ENCODE data around the gene RSPH1. TPM values are rescaled to one million over a fixed set of nuclear protein-coding genes. Genes with fewer than 3 reads are reported as not detected.

The RSPH1 gene
- total RNA-seq, 4 donors from 2014 or later, result 0.99 to 1.9 (median 1.9) TPM; not detected in 1

DNA sequence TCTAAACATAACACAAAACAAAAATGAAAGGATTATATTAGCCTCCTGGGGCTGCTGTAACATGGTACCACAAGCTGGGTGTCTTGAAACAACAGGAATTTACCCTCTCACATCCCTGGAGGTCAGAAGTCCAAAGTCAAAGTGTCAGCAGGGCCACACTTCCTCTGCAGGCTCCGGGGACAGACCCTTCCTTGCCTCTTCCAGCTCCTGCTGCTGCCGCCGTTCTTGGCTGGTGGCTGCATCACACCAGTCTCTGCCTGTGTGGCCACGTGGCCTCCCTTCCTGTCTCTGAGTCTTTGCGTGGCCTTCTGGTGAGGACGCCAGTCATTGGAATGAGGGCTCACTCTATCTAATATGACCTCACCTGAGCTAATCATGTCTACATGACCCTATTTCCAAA lies 25.8 kb upstream of the RSPH1 start:
- Histone ChIP-seq H3K27me3 (no peaks in the 10 kb centered on the region), H3K4me3 (no peak overlapping the region), H3K27ac (no peak overlapping the region), H3K9me3 (no peaks in the 10 kb centered on the region), H3K4me1 (peaks cover 0 to 35% (median 0%) of the 10 kb centered on the region in 3 donors), H3K36me3 (peaks cover 0 to 32% of the 10 kb centered on the region in 2 donors)
- TF ChIP-seq, protein P1, sequence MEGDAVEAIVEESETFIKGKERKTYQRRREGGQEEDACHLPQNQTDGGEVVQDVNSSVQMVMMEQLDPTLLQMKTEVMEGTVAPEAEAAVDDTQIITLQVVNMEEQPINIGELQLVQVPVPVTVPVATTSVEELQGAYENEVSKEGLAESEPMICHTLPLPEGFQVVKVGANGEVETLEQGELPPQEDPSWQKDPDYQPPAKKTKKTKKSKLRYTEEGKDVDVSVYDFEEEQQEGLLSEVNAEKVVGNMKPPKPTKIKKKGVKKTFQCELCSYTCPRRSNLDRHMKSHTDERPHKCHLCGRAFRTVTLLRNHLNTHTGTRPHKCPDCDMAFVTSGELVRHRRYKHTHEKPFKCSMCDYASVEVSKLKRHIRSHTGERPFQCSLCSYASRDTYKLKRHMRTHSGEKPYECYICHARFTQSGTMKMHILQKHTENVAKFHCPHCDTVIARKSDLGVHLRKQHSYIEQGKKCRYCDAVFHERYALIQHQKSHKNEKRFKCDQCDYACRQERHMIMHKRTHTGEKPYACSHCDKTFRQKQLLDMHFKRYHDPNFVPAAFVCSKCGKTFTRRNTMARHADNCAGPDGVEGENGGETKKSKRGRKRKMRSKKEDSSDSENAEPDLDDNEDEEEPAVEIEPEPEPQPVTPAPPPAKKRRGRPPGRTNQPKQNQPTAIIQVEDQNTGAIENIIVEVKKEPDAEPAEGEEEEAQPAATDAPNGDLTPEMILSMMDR (IDR thresholded peaks at IDR 0.05), result no peak
- TF ChIP-seq EP300 (IDR thresholded peaks at IDR 0.05), result no peak
- TF ChIP-seq POLR2AphosphoS5 (IDR thresholded peaks at IDR 0.05), result no peak
- TF ChIP-seq POLR2A (IDR thresholded peaks at IDR 0.05), result no peak
- no peak for ATAC-seq
- 83% methylated on average over 1 of the region's 6 CpGs; no CpG with 5 or more reads in 1 of the 2 donors for WGBS, 2 donors (ENCODE audit: low coverage in 1 of 2)

DNA sequence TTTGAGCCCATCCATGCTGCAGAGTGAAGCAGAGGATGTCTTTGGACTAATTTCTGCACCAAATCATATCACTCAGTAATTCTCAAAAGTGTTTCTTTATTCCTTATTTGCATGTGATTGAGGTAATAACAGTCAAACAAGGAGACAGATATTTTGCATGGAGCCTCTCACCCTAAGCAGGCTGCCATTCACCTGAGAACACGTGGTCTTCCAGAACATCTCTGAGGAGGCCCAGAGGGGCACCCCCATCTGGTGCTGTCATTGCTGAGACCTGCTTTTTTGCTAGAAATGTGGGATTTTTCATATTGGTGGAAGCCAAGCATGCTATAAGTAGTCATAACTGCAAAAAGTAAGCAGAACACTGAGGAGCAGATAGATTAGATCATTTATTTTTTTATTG lies 25.4 kb upstream of the RSPH1 start:
- Histone ChIP-seq H3K36me3 (peaks cover 0 to 32% of the 10 kb centered on the region in 2 donors), H3K4me3 (no peak overlapping the region), H3K27me3 (no peaks in the 10 kb centered on the region), H3K4me1 (peaks cover 0 to 30% (median 0%) of the 10 kb centered on the region in 3 donors), H3K9me3 (no peaks in the 10 kb centered on the region), H3K27ac (no peak overlapping the region)
- no peak for ATAC-seq
- 86 to 88% methylated on average over 1 of the region's 1 CpG for WGBS, 2 donors (ENCODE audit: low coverage in 1 of 2)
- no peak for TF ChIP-seq EP300 (IDR thresholded peaks at IDR 0.05)
- no peak for TF ChIP-seq POLR2A (IDR thresholded peaks at IDR 0.05)
- TF ChIP-seq, protein P1 (IDR thresholded peaks at IDR 0.05), result no peak
- TF ChIP-seq POLR2AphosphoS5 (IDR thresholded peaks at IDR 0.05), result no peak

DNA sequence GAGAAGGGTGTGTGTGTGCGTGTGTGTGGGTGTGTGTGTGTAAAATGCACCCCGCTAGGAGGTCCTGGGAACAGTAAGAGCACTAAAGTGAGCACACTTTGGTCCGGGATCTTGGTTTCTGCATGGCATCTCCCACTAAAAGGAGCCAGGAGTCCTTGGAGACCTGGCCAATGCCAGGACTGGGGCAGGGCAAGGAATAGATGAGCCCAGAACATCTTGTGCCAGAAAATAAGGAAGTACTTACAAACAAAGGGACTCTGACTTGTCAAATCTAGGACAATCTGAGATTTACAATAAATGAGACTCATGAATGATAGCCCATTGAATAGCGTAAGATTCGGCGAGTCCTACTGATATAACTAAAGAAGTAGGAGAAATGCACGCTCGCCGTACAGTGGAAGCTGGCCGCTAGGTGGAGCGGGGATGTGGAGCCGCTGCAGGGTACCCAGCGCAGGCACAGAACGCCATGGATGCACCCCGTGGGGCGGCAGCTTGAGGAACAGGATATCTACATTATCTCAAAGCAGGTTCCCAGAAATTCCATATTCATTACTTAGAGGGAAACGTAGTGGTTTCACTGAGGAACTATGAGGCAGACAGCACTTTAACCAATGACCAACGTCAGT lies 24.7 kb upstream of the RSPH1 start:
- Histone ChIP-seq H3K27ac (no peak overlapping the region), H3K9me3 (no peaks in the 10 kb centered on the region), H3K27me3 (no peaks in the 10 kb centered on the region), H3K36me3 (peaks cover 0 to 32% of the 10 kb centered on the region in 2 donors), H3K4me3 (no peak overlapping the region), H3K4me1 (peaks cover 0 to 30% (median 0%) of the 10 kb centered on the region in 3 donors)
- ATAC-seq, result no peak
- TF ChIP-seq, protein P1 (IDR thresholded peaks at IDR 0.05), result peak in 1 of 4 experiments; percentile 15
- no peak for TF ChIP-seq POLR2AphosphoS5 (IDR thresholded peaks at IDR 0.05)
- 63 to 79% methylated on average over 10 to 18 of the region's 18 CpGs for WGBS, 2 donors (ENCODE audit: low coverage in 1 of 2)

DNA sequence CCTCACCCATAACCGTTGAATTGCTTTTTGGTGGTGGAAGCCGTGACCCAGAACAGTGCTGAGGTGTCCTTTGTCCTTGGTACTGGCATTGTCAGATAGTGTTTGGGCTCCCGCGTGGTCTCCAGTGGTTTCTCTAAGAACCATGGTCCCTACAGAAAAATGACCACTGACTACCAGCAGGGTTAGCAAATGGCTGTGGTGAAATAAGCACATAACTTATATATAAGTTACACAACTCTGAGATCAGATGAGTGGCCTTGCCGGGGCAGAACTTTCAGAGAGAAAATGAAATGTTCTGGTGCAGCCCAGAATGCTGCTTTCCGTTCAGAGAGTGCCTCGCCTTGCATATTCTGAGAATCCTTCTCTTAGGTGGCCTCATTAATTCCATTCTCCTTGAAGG lies 22.6 kb upstream of the RSPH1 start:
- H3K27me3 ChIP-seq, result no peaks in the 10 kb centered on the region

More for the DNA sequence above, 22.6 kb upstream of the RSPH1 start:
- Histone ChIP-seq H3K27ac (no peak overlapping the region), H3K4me1 (peaks cover 0 to 23% (median 3%) of the 10 kb centered on the region in 3 donors), H3K9me3 (no peaks in the 10 kb centered on the region), H3K4me3 (no peak overlapping the region), H3K36me3 (peaks cover 0 to 32% of the 10 kb centered on the region in 2 donors)
- TF ChIP-seq, protein P1 (IDR thresholded peaks at IDR 0.05), result no peak
- TF ChIP-seq POLR2AphosphoS5 (IDR thresholded peaks at IDR 0.05) (no peak), POLR2A (IDR thresholded peaks at IDR 0.05) (no peak), EP300 (IDR thresholded peaks at IDR 0.05) (no peak)
- no peak for ATAC-seq
- 85 to 94% methylated on average over 4 to 6 of the region's 7 CpGs for WGBS, 2 donors (ENCODE audit: low coverage in 1 of 2)

Measured in gastroesophageal sphincter (tissue), 4 donors.